ENCODE data around the gene NRG2.

GRCh38 chr5:139855946-139856540 is 187.1 kb downstream of the NRG2 start:
- no peak for TF ChIP-seq CTCF (IDR thresholded peaks at IDR 0.05)
- no peak for TF ChIP-seq EP300 (IDR thresholded peaks at IDR 0.05)
